ENCODE results near the gene CNN1.

DNA sequence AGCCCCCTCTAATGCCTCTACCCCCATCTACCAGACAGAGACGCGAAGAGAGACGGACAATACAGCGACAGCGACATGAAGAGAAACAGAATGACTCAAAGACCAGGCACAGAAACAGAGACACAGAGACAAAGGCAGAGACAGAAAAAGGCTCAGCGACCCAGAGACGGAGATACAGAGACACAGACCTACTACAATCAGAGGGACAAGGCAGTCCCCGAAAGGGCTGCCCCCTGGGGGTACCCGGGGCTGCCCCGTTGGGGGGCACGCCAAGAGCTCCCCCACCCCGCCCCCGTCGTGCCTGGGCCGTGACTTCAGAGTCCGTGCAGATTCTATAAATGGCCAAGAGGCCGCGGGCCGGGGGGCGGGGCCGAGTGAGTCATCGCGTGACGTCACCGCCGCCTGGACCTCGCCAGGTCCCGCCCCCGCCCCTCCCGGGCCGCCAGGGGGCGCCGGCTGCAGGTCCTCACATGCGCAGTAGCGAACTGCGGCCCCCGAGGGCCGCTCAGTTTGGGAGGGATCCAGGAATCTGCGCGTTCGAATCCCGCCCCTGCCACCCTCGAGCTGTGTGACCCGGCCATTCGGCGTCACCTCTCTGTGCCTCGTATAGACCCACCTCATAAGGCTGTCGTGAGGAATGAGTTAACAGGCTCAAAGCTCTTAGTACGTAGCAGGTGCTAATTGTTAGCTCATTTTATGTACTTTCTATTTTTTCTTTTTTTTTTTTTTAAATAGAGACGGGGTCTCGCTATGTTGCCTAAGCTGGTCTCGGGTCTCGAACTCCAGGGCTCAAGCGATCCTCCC, 2.7 kb upstream of the CNN1 start:
- TF ChIP-seq POLR2A (IDR thresholded peaks at IDR 0.05): no peak
- TF ChIP-seq, protein P1, sequence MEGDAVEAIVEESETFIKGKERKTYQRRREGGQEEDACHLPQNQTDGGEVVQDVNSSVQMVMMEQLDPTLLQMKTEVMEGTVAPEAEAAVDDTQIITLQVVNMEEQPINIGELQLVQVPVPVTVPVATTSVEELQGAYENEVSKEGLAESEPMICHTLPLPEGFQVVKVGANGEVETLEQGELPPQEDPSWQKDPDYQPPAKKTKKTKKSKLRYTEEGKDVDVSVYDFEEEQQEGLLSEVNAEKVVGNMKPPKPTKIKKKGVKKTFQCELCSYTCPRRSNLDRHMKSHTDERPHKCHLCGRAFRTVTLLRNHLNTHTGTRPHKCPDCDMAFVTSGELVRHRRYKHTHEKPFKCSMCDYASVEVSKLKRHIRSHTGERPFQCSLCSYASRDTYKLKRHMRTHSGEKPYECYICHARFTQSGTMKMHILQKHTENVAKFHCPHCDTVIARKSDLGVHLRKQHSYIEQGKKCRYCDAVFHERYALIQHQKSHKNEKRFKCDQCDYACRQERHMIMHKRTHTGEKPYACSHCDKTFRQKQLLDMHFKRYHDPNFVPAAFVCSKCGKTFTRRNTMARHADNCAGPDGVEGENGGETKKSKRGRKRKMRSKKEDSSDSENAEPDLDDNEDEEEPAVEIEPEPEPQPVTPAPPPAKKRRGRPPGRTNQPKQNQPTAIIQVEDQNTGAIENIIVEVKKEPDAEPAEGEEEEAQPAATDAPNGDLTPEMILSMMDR (IDR thresholded peaks at IDR 0.05): no peak
